SK-N-SH (cell line): ENCODE measurements around the gene SHQ1. TPM values are rescaled to one million over a fixed set of nuclear protein-coding genes. Genes with fewer than 3 reads are reported as not detected.

ENCODE experiments used
- CTCF ChIA-PET: fragments of 300-600, 350-600 bp; formaldehyde crosslinking; extraction: SDS; loops from one replicate; lab custom pipeline; 2021; lab: Yijun Ruan, JAX
- POLR2A ChIA-PET: fragments of 350-600 bp; sonication (Branson Sonifier 250); formaldehyde crosslinking; extraction: SDS; loops from one replicate; lab custom pipeline; 2020; ENCODE audit warnings: antibody characterized with exemption, inconsistent platforms; lab: Yijun Ruan, JAX
- DNase-seq: peaks from one replicate; pipeline ENCODE4 v3.0.0; 2012
- H2AFZ ChIP-seq: fragments of 200-600 bp; sonication (generic); 2 replicates; pipeline ENCODE4 v1.8.1; 2016; ENCODE audit warnings: antibody characterized with exemption, mild to moderate bottlenecking, low read depth
- H3F3A ChIP-seq: fragments of 200-600 bp; sonication (generic); replicated peaks from 2 replicates; pipeline ENCODE3; 2016; ENCODE audit warnings: antibody characterized with exemption, mild to moderate bottlenecking; ENCODE audit not compliant: insufficient read depth
- H3K27ac ChIP-seq, 2 experiments: fragments of 200-500 bp in 1 of 2; fragments of 200-600 bp in 1 of 2; sonication (Bioruptor generic) in 1 of 2; sonication (generic), shearing (Covaris generic) in 1 of 2; 2 replicates each; pipeline versions ENCODE4 v1.5.1 to v1.6.1; 2014 to 2016; ENCODE audit warnings: low read depth in 2 of 2, inconsistent platforms in 1 of 2, low read length in 1 of 2, mild to moderate bottlenecking in 1 of 2, mixed read lengths in 1 of 2
- H3K27me3 ChIP-seq: fragments of 200-600 bp; sonication (generic), shearing (Covaris generic); 2 replicates; pipeline ENCODE4 v1.6.1; 2016; ENCODE audit warnings: mixed run types; ENCODE audit not compliant: insufficient read depth
- H3K36me3 ChIP-seq, 2 experiments: fragments of 200-500 bp in 1 of 2; fragments of 200-600 bp in 1 of 2; sonication (Bioruptor generic) in 1 of 2; sonication (generic) in 1 of 2; replicated peaks in 1 of 2; 2 replicates each; pipeline versions ENCODE3 to v1.5.1; 2014 to 2016; ENCODE audit warnings: low read length in 1 of 2, mild to moderate bottlenecking in 1 of 2; ENCODE audit not compliant: insufficient read depth in 2 of 2, control insufficient read depth in 1 of 2
- H3K4me1 ChIP-seq, 2 experiments: fragments of 200-500 bp in 1 of 2; fragments of 200-600 bp in 1 of 2; sonication (Bioruptor generic) in 1 of 2; sonication (generic), shearing (Covaris generic) in 1 of 2; 2 replicates each; pipeline versions ENCODE4 v1.5.1 to v1.6.1; 2014 to 2016; ENCODE audit warnings: low read depth in 1 of 2, low read length in 1 of 2, mixed run types in 1 of 2; ENCODE audit not compliant: insufficient read depth in 2 of 2, control insufficient read depth in 1 of 2
- H3K4me2 ChIP-seq: fragments of 200-600 bp; sonication (generic), shearing (Covaris generic); 2 replicates; pipeline ENCODE4 v1.6.1; 2017; ENCODE audit warnings: mixed run types
- H3K4me3 ChIP-seq, 2 experiments: fragments of 200-500 bp in 1 of 2; fragments of 200-600 bp in 1 of 2; sonication (Bioruptor generic) in 1 of 2; sonication (generic), shearing (Covaris generic) in 1 of 2; 2 replicates each; pipeline versions ENCODE4 v1.5.1 to v1.8.1; 2014 to 2016; ENCODE audit warnings: low read depth in 2 of 2, inconsistent platforms in 1 of 2, low read length in 1 of 2, mild to moderate bottlenecking in 1 of 2, mixed read lengths in 1 of 2, moderate library complexity in 1 of 2
- H3K79me2 ChIP-seq: fragments of 200-600 bp; sonication (generic); 2 replicates; pipeline ENCODE4 v1.8.1; 2017; ENCODE audit warnings: mild to moderate bottlenecking; ENCODE audit not compliant: insufficient read depth
- H3K9ac ChIP-seq: fragments of 200-600 bp; sonication (generic); 2 replicates; pipeline ENCODE4 v1.6.1; 2017; ENCODE audit warnings: mixed run types
- H3K9me2 ChIP-seq: fragments of 200-600 bp; sonication (generic); 2 replicates; pipeline ENCODE4 v1.6.1; 2017; ENCODE audit warnings: mixed run types
- H3K9me3 ChIP-seq: fragments of 200-600 bp; sonication (generic); 2 replicates; pipeline ENCODE4 v1.6.1; 2017; ENCODE audit warnings: mixed run types, mild to moderate bottlenecking, moderate library complexity
- H4K20me1 ChIP-seq: fragments of 200-600 bp; sonication (generic); 2 replicates; pipeline ENCODE4 v1.6.1; 2017; ENCODE audit warnings: mild to moderate bottlenecking, mixed run types; ENCODE audit not compliant: insufficient read depth
- CHD2 ChIP-seq: fragments of 150-350 bp; IDR thresholded peaks from 2 replicates; pipeline ENCODE4 v1.6.1; 2018; ENCODE audit warnings: low read length; ENCODE audit not compliant: partially characterized antibody
- EP300 ChIP-seq, 2 experiments: IDR thresholded peaks; 2 replicates each; pipeline versions ENCODE4 v1.4.0 to v1.6.1; 2012; ENCODE audit warnings: borderline replicate concordance in 1 of 2, low read depth in 1 of 2, low read length in 1 of 2
- EZH2phosphoT487 ChIP-seq: fragments of 200-600 bp; sonication (generic); IDR thresholded peaks from 2 replicates; pipeline ENCODE4 v1.6.1; 2017; ENCODE audit warnings: low read depth, mixed run types, mild to moderate bottlenecking, antibody characterized with exemption, moderate library complexity, borderline replicate concordance
- FOXM1 ChIP-seq: IDR thresholded peaks from 2 replicates; pipeline ENCODE4 v1.4.0; 2012; ENCODE audit warnings: low read depth, mild to moderate bottlenecking
- GATA2 ChIP-seq: sonication (generic); formaldehyde crosslinking; IDR thresholded peaks from 2 replicates; pipeline ENCODE4 v1.5.0; 2020; ENCODE audit warnings: mild to moderate bottlenecking, missing genetic modification reagents
- MXI1 ChIP-seq: IDR thresholded peaks from 2 replicates; pipeline ENCODE4 v1.6.1; 2012; ENCODE audit warnings: mild to moderate bottlenecking, low read depth, low read length, improper control_type of control experiment
- NRF1 ChIP-seq: IDR thresholded peaks from 2 replicates; pipeline ENCODE4 v1.6.1; 2012; ENCODE audit warnings: low read depth, mild to moderate bottlenecking, low read length
- RAD21 ChIP-seq: IDR thresholded peaks from 2 replicates; pipeline ENCODE4 v1.6.1; 2012; ENCODE audit warnings: mild to moderate bottlenecking, low read length
- RXRA ChIP-seq: IDR thresholded peaks from 2 replicates; pipeline ENCODE4 v1.4.0; 2012; ENCODE audit warnings: low read depth, mild to moderate bottlenecking, borderline replicate concordance
- SIN3A ChIP-seq: IDR thresholded peaks from 2 replicates; pipeline ENCODE4 v1.6.1; 2012; ENCODE audit warnings: low read depth, mild to moderate bottlenecking, low read length, moderate library complexity, borderline replicate concordance
- SMC3 ChIP-seq: IDR thresholded peaks from 2 replicates; pipeline ENCODE4 v1.6.1; 2012; ENCODE audit warnings: low read depth, low read length, improper control_type of control experiment
- YY1 ChIP-seq: IDR thresholded peaks from 2 replicates; pipeline ENCODE4 v1.4.0; 2012; ENCODE audit warnings: low read depth, mild to moderate bottlenecking
- WGBS: methylation state at CpG from one replicate; pipeline ENCODE4 v1.1.6; 2017; ENCODE audit warnings: low lambda C conversion rate; 5-methylcytosine and 5-hydroxymethylcytosine counted together
- polyA plus RNA-seq, 3 experiments: library from polyadenylated mRNA; depleted of rRNA; stranded (reverse); fragments of >200 nt; gene quantifications; 2 replicates each; pipeline ENCODE4 v1.2.3, GENCODE V29; 2012
- TF ChIP-seq, protein P1 (sequence below): IDR thresholded peaks from 2 replicates; pipeline ENCODE4 v1.4.0; 2012; ENCODE audit warnings: low read depth, borderline replicate concordance
- TF ChIP-seq, protein P2 (sequence below): IDR thresholded peaks from 2 replicates; pipeline ENCODE4 v1.4.0; 2012; ENCODE audit warnings: low read depth, borderline replicate concordance
- TF ChIP-seq, protein P3 (sequence below): fragments of 150-350 bp; IDR thresholded peaks from 2 replicates; pipeline ENCODE4 v1.6.1; 2016; ENCODE audit warnings: mild to moderate bottlenecking, low read depth, low read length
- TF ChIP-seq, protein P4 (sequence below): IDR thresholded peaks from 2 replicates; pipeline ENCODE4; 2012
- TF ChIP-seq, protein P5 (sequence below): fragments of 200-600 bp; sonication (generic); IDR thresholded peaks from 2 replicates; pipeline ENCODE4 v1.6.1; 2017; ENCODE audit warnings: antibody characterized with exemption, mild to moderate bottlenecking, moderate library complexity
- TF ChIP-seq, protein P6 (sequence below): fragments of 150-350 bp; IDR thresholded peaks from 2 replicates; pipeline ENCODE4 v1.6.1; 2017; ENCODE audit warnings: antibody characterized with exemption, low read length, low read depth, borderline replicate concordance

Gene SHQ1
- polyA plus RNA-seq, 1 of the 3 experiments (the other 2 are of a cell fraction), result 10.5 TPM

DNA sequence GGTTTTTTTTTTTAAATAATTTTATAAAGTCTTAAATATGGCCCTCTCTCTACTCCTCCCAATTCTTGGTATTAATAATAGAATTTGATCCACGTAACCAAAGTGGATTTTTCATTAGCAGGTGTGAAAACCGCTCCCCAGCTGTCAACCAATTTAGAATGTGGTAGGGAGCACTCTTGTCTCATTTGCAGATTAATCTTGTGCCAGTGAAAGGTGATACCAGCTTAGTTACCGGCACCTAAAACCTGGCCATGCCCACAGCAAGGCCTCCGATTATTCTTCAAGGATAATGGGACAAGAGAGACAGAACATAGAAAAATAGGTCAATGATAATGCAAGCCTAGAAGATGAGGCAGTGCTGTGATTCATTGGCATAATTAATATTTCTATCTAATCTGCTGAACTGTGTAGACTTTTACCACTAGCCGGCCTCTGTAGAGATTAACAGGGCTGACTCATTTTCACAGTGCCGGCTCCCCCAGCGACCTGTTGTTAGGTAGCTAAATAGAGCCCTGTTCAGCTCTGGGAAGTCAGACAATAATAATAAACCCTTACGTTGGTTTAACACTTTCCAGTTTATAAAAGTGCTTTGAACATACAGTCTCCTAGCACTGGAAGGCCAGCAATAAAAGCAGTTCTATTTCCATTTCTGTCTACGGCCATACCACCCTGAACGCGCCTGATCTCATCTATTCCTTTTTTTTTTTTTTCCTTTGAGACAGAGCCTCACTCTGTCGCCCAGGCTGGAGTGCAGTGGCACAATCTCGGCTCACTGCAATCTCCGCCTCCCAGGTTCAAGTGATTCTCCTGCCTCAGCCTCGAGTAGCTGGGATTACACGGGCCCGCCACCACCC is 102.9 kb downstream of the SHQ1 start (continued):
- TF ChIP-seq, protein P1, sequence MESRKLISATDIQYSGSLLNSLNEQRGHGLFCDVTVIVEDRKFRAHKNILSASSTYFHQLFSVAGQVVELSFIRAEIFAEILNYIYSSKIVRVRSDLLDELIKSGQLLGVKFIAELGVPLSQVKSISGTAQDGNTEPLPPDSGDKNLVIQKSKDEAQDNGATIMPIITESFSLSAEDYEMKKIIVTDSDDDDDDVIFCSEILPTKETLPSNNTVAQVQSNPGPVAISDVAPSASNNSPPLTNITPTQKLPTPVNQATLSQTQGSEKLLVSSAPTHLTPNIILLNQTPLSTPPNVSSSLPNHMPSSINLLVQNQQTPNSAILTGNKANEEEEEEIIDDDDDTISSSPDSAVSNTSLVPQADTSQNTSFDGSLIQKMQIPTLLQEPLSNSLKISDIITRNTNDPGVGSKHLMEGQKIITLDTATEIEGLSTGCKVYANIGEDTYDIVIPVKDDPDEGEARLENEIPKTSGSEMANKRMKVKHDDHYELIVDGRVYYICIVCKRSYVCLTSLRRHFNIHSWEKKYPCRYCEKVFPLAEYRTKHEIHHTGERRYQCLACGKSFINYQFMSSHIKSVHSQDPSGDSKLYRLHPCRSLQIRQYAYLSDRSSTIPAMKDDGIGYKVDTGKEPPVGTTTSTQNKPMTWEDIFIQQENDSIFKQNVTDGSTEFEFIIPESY, result no peak

DNA sequence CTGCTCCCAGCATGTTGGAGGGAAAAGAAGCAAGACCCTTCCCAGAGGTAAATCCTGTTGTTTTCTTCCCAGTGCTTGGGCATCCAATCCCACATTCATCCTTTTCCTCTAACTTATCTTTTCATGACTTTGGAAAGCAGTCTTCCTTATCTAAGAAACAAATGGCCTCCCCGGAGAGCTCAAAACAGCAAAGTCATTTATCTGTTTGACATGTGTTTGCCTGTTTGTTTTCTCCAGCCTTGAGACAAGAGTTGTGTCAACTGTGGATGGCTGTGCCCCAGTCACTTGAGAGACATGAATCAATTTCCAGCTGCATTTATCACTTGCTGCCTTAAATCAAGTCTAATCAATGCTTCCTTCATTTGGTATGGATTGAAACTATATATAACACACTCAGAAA is 103.9 kb downstream of the SHQ1 start:
- no peaks in the 10 kb centered on the region for H3K79me2 ChIP-seq
- no peak overlapping the region for H3K9ac ChIP-seq
- TF ChIP-seq RAD21 (no peak), NRF1 (no peak), CHD2 (no peak), EZH2phosphoT487 (no peak), GATA2 (CRISPR knock-in tag) (no peak), MXI1 (no peak), YY1 (no peak), FOXM1 (no peak), SMC3 (no peak), EP300 (IDR thresholded peaks at IDR 0.05; ENCODE audit: borderline replicate concordance in 1 of 2, low read depth in 1 of 2, low read length in 1 of 2) (no peak), SIN3A (no peak), RXRA (no peak)
- TF ChIP-seq, protein P2, sequence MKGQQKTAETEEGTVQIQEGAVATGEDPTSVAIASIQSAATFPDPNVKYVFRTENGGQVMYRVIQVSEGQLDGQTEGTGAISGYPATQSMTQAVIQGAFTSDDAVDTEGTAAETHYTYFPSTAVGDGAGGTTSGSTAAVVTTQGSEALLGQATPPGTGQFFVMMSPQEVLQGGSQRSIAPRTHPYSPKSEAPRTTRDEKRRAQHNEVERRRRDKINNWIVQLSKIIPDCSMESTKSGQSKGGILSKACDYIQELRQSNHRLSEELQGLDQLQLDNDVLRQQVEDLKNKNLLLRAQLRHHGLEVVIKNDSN, result no peak
- TF ChIP-seq, protein P3, sequence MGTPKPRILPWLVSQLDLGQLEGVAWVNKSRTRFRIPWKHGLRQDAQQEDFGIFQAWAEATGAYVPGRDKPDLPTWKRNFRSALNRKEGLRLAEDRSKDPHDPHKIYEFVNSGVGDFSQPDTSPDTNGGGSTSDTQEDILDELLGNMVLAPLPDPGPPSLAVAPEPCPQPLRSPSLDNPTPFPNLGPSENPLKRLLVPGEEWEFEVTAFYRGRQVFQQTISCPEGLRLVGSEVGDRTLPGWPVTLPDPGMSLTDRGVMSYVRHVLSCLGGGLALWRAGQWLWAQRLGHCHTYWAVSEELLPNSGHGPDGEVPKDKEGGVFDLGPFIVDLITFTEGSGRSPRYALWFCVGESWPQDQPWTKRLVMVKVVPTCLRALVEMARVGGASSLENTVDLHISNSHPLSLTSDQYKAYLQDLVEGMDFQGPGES, result no peak
- TF ChIP-seq, protein P4, sequence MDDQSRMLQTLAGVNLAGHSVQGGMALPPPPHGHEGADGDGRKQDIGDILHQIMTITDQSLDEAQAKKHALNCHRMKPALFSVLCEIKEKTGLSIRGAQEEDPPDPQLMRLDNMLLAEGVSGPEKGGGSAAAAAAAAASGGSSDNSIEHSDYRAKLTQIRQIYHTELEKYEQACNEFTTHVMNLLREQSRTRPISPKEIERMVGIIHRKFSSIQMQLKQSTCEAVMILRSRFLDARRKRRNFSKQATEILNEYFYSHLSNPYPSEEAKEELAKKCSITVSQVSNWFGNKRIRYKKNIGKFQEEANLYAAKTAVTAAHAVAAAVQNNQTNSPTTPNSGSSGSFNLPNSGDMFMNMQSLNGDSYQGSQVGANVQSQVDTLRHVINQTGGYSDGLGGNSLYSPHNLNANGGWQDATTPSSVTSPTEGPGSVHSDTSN, result no peak
- TF ChIP-seq, protein P5, sequence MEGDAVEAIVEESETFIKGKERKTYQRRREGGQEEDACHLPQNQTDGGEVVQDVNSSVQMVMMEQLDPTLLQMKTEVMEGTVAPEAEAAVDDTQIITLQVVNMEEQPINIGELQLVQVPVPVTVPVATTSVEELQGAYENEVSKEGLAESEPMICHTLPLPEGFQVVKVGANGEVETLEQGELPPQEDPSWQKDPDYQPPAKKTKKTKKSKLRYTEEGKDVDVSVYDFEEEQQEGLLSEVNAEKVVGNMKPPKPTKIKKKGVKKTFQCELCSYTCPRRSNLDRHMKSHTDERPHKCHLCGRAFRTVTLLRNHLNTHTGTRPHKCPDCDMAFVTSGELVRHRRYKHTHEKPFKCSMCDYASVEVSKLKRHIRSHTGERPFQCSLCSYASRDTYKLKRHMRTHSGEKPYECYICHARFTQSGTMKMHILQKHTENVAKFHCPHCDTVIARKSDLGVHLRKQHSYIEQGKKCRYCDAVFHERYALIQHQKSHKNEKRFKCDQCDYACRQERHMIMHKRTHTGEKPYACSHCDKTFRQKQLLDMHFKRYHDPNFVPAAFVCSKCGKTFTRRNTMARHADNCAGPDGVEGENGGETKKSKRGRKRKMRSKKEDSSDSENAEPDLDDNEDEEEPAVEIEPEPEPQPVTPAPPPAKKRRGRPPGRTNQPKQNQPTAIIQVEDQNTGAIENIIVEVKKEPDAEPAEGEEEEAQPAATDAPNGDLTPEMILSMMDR, result no peak
- TF ChIP-seq, protein P6, sequence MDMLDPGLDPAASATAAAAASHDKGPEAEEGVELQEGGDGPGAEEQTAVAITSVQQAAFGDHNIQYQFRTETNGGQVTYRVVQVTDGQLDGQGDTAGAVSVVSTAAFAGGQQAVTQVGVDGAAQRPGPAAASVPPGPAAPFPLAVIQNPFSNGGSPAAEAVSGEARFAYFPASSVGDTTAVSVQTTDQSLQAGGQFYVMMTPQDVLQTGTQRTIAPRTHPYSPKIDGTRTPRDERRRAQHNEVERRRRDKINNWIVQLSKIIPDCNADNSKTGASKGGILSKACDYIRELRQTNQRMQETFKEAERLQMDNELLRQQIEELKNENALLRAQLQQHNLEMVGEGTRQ, result no peak
- no peaks in the 10 kb centered on the region for H3K9me3 ChIP-seq
- H3K4me1 ChIP-seq, result peaks cover 0 to 3% of the 10 kb centered on the region in 2 experiments; a peak in 1 of 4 replicates
- no peaks in the 10 kb centered on the region for H3F3A ChIP-seq
- no peak overlapping the region for H3K27ac ChIP-seq
- no peak overlapping the region for H3K4me3 ChIP-seq
- ChIA-PET POLR2A (no interaction called here), CTCF (interaction anchor here (0.6 kb wide), 1 partner anchor 280 kb away, joined by 3 read pairs; no protein-coding TSS in a partner anchor)
- WGBS, result 46% methylated on average over 1 of the region's 1 CpG
- no peaks in the 10 kb centered on the region for H4K20me1 ChIP-seq
- H2AFZ ChIP-seq, result no peak overlapping the region
- no peak overlapping the region for H3K4me2 ChIP-seq
- DNase-seq, result no peak
- H3K9me2 ChIP-seq, result no peaks in the 10 kb centered on the region
- no peaks in the 10 kb centered on the region for H3K36me3 ChIP-seq
- H3K27me3 ChIP-seq, result no peaks in the 10 kb centered on the region
